GM12878 (cell line): ENCODE data around the gene SHROOM3. TPM values are rescaled to one million over a fixed set of nuclear protein-coding genes. Genes with fewer than 3 reads are reported as not detected.

Experiments
- ATAC-seq: fragments of 200-7000 bp; cut with Tn5 transposase; 3 replicates; pipeline ENCODE4 v1.9.1; 2020; ENCODE audit warnings: mild to moderate bottlenecking, moderate library complexity
- BruUV-seq: library from RNA; stranded (reverse); fragments of 400-500 nt; replicated peaks from 2 replicates; lab custom pipeline; 2021; lab: Mats Ljungman, UMichigan
- CTCF ChIA-PET: fragments of 300-600 bp; sonication (Branson Sonifier 250); formaldehyde crosslinking; extraction: SDS; loops from one replicate; lab custom pipeline; 2021; ENCODE audit warnings: inconsistent platforms; lab: Yijun Ruan, JAX
- POLR2A ChIA-PET: fragments of 350-600 bp; formaldehyde crosslinking; extraction: SDS; loops from one replicate; lab custom pipeline; 2021; ENCODE audit warnings: inconsistent platforms; lab: Charles Lee
- RAD21 ChIA-PET: fragments of 300-600 bp; sonication (Branson Sonifier 250); formaldehyde crosslinking; loops from one replicate; lab custom pipeline; 2023; ENCODE audit warnings: antibody characterized with exemption; ENCODE audit not compliant: unreplicated experiment; lab: Charles Lee
- SMC1A ChIA-PET: fragments of 300-600 bp; sonication (Branson Sonifier 250); formaldehyde crosslinking; loops from one replicate; lab custom pipeline; 2023; ENCODE audit not compliant: unreplicated experiment, uncharacterized antibody; lab: Charles Lee
- DNase-seq: peaks from one replicate; pipeline ENCODE4 v3.0.0-alpha.2; 2011; ENCODE audit warnings: low read depth, low spot score
- FAIRE-seq: peaks from 3 replicates; lab custom pipeline; 2011; peaks lifted over from hg19 to GRCh38; lab: Jason Lieb, UNC
- H2AFZ ChIP-seq: 2 replicates; pipeline ENCODE4 v1.6.0; 2011; ENCODE audit warnings: low read depth, low read length, control low read depth; ENCODE audit not compliant: control insufficient read depth
- H3K27ac ChIP-seq: 2 replicates; pipeline ENCODE4 v1.5.1; 2011; ENCODE audit warnings: control low read depth; ENCODE audit not compliant: control insufficient read depth, insufficient read depth
- H3K27me3 ChIP-seq, 2 experiments: replicated peaks in 1 of 2; 2 replicates each; pipeline versions ENCODE4 v1.6.0 to v1.6.1; 2011; ENCODE audit warnings: low read length in 1 of 2; ENCODE audit not compliant: control insufficient read depth in 2 of 2, insufficient read depth in 2 of 2
- H3K36me3 ChIP-seq, 2 experiments: 2 replicates each; pipeline ENCODE4 v1.5.1; 2011; ENCODE audit warnings: low read length in 1 of 2; ENCODE audit not compliant: control insufficient read depth in 2 of 2, insufficient read depth in 2 of 2
- H3K4me1 ChIP-seq: 2 replicates; pipeline ENCODE4 v1.6.1; 2011; ENCODE audit warnings: mild to moderate bottlenecking, low read length, moderate library complexity, mixed read lengths; ENCODE audit not compliant: control insufficient read depth, insufficient read depth
- H3K4me2 ChIP-seq: 2 replicates; pipeline ENCODE4 v1.6.0; 2011; ENCODE audit warnings: control low read depth; ENCODE audit not compliant: control insufficient read depth, insufficient read depth
- H3K4me3 ChIP-seq: fragments of 200-600 bp; sonication (generic); 2 replicates; pipeline ENCODE4 v1.5.1; 2016
- H3K79me2 ChIP-seq: 2 replicates; pipeline ENCODE4 v1.6.0; 2011; ENCODE audit warnings: low read length; ENCODE audit not compliant: control insufficient read depth, insufficient read depth
- H3K9ac ChIP-seq: 2 replicates; pipeline ENCODE4 v1.8.0; 2011; ENCODE audit warnings: low read length, control low read depth, mixed read lengths; ENCODE audit not compliant: control insufficient read depth, insufficient read depth
- H3K9me3 ChIP-seq: replicated peaks from 3 replicates; pipeline ENCODE4 v1.5.1; 2011; ENCODE audit warnings: mild to moderate bottlenecking, low read length; ENCODE audit not compliant: control insufficient read depth, insufficient read depth
- H4K20me1 ChIP-seq: 2 replicates; pipeline ENCODE4 v1.6.0; 2011; ENCODE audit not compliant: control insufficient read depth, insufficient read depth
- CHD4 ChIP-seq: fragments of 200-600 bp; sonication (generic); IDR thresholded peaks from 2 replicates; pipeline ENCODE4 v1.6.1; 2016; ENCODE audit warnings: mild to moderate bottlenecking
- EGR1 ChIP-seq, 2 experiments: IDR thresholded peaks; 1 replicate in 1 of 2; 2 replicates in 1 of 2; pipeline ENCODE4 v1.6.1; 2011 to 2012; ENCODE audit warnings: low read depth in 2 of 2, low read length in 2 of 2, borderline replicate concordance in 1 of 2, mild to moderate bottlenecking in 1 of 2, moderate library complexity in 1 of 2
- IRF5 ChIP-seq: fragments of 450-650 bp; IDR thresholded peaks from 2 replicates; pipeline ENCODE4 v1.6.1; 2017; ENCODE audit warnings: borderline replicate concordance
- MEF2A ChIP-seq: IDR thresholded peaks from 2 replicates; pipeline ENCODE4 v1.6.1; 2011; ENCODE audit warnings: low read depth, mild to moderate bottlenecking, low read length, moderate library complexity; ENCODE audit not compliant: insufficient read depth
- PAX5 ChIP-seq: IDR thresholded peaks from 2 replicates; pipeline ENCODE4 v1.6.1; 2011; ENCODE audit warnings: low read depth, low read length, borderline replicate concordance
- POLR2A ChIP-seq: IDR thresholded peaks from 2 replicates; pipeline ENCODE4 v1.6.1; 2011; ENCODE audit warnings: low read depth, mild to moderate bottlenecking, low read length
- POU2F2 ChIP-seq: IDR thresholded peaks from 3 replicates; pipeline ENCODE4 v1.6.1; 2011; ENCODE audit warnings: low read depth, mild to moderate bottlenecking, low read length, borderline replicate concordance
- SRF ChIP-seq, 2 experiments: IDR thresholded peaks; 2 replicates each; pipeline ENCODE4 v1.6.1; 2011; ENCODE audit warnings: low read depth in 2 of 2, low read length in 2 of 2, mild to moderate bottlenecking in 1 of 2, moderate library complexity in 1 of 2
- STAT3 ChIP-seq: IDR thresholded peaks from 2 replicates; pipeline ENCODE4 v1.6.1; 2011; ENCODE audit warnings: low read depth, low read length, improper control_type of control experiment
- WRNIP1 ChIP-seq: IDR thresholded peaks from 2 replicates; pipeline ENCODE4 v1.6.1; 2011; ENCODE audit warnings: low read depth, low read length, improper control_type of control experiment, borderline replicate concordance
- WGBS: methylation state at CpG from one replicate; pipeline ENCODE4 v1.1.6; 2016; ENCODE audit warnings: low lambda C conversion rate; ENCODE audit not compliant: insufficient replicate concordance, insufficient coverage; ENCODE audit errors: missing lambda C conversion rate; 5-methylcytosine and 5-hydroxymethylcytosine counted together
- in situ Hi-C: fragments of 300-500 bp; cut with MboI; formaldehyde crosslinking; loops from 9 replicates; pipeline ENCODE4 v1.14.3; 2018; ENCODE audit warnings: mixed read lengths
- intact Hi-C: fragments of 100-400 bp; cut with micrococcal nuclease; formaldehyde crosslinking; loops from one replicate; pipeline ENCODE4 v1.14.2; 2022; ENCODE audit not compliant: unreplicated experiment
- polyA plus RNA-seq, 11 experiments: library from polyadenylated mRNA; depleted of rRNA in 4 of 11; unstranded in 6 of 11; stranded (reverse) in 5 of 11; fragments of >200 nt; fragmentation: Nextera tagmentation in 4 of 11; fragmentation: Illumina TruSeq in 1 of 11; extraction: Ambion mirVana in 4 of 11; extraction: Trizol in 1 of 11; gene quantifications; 1 replicate in 1 of 11; 2 replicates in 10 of 11; pipeline versions ENCODE4 v1.2.1 to v1.2.3, GENCODE V29; 2011 to 2016; ENCODE audit warnings: inconsistent platforms in 2 of 11, missing spikeins in 2 of 11, low read depth in 1 of 11
- total RNA-seq, 4 experiments: library from RNA; depleted of rRNA in 3 of 4; stranded (reverse); fragments of >200 nt in 3 of 4; fragmentation: Illumina TruSeq in 1 of 4; extraction: Trizol in 1 of 4; gene quantifications; 2 replicates each; pipeline versions ENCODE4 v1.2.1 to v1.2.3, GENCODE V29; 2013 to 2021
- TF ChIP-seq, protein P1 (sequence below): fragments of 450-650 bp; IDR thresholded peaks from 2 replicates; pipeline ENCODE4 v1.6.1; 2017; ENCODE audit warnings: mild to moderate bottlenecking, low read depth, inconsistent platforms; ENCODE audit not compliant: poor library complexity, severe bottlenecking
- TF ChIP-seq, protein P2 (sequence below): IDR thresholded peaks from 2 replicates; pipeline ENCODE4 v1.6.1; 2011; ENCODE audit warnings: mild to moderate bottlenecking, low read depth, low read length, moderate library complexity; ENCODE audit not compliant: insufficient replicate concordance

SHROOM3 gene
- total and polyA plus RNA-seq, 10 of the 15 experiments (the other 5 are each of a cell fraction or from before 2014, with no cell fraction given): under 0.01 to 0.29 (median 0.08) TPM; not detected in 1

DNA sequence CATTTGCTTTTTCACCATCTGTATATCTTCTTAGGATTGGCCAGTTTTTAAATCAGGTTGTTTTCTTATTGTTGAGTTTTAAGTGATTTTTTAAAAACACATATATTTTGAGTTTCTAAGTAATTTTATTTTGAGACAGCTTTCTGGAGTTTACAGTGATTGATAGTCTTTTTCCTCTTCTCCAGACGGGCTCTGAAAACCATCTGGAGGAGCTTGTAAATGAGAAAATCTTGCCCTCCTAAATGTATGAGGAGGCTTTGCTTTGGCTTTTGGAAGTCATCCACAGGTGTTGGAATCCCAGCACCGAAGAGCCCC is 302.7 kb downstream of the SHROOM3 start:
- H3K9ac ChIP-seq: no peak overlapping the region
- no peaks in the 10 kb centered on the region for H3K9me3 ChIP-seq
- no peaks in the 10 kb centered on the region; the same call in none of the 2 replicates for H4K20me1 ChIP-seq
- RAD21 ChIA-PET: no interaction called here
- H3K79me2 ChIP-seq: no peaks in the 10 kb centered on the region
- no peak for TF ChIP-seq IRF5
- no peak for TF ChIP-seq CHD4
- TF ChIP-seq, protein P1, sequence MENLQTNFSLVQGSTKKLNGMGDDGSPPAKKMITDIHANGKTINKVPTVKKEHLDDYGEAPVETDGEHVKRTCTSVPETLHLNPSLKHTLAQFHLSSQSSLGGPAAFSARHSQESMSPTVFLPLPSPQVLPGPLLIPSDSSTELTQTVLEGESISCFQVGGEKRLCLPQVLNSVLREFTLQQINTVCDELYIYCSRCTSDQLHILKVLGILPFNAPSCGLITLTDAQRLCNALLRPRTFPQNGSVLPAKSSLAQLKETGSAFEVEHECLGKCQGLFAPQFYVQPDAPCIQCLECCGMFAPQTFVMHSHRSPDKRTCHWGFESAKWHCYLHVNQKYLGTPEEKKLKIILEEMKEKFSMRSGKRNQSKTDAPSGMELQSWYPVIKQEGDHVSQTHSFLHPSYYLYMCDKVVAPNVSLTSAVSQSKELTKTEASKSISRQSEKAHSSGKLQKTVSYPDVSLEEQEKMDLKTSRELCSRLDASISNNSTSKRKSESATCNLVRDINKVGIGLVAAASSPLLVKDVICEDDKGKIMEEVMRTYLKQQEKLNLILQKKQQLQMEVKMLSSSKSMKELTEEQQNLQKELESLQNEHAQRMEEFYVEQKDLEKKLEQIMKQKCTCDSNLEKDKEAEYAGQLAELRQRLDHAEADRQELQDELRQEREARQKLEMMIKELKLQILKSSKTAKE: no peak
- TF ChIP-seq SRF (IDR thresholded peaks at IDR 0.05; ENCODE audit: low read depth in 2 of 2, low read length in 2 of 2): no peak
- TF ChIP-seq, protein P2, sequence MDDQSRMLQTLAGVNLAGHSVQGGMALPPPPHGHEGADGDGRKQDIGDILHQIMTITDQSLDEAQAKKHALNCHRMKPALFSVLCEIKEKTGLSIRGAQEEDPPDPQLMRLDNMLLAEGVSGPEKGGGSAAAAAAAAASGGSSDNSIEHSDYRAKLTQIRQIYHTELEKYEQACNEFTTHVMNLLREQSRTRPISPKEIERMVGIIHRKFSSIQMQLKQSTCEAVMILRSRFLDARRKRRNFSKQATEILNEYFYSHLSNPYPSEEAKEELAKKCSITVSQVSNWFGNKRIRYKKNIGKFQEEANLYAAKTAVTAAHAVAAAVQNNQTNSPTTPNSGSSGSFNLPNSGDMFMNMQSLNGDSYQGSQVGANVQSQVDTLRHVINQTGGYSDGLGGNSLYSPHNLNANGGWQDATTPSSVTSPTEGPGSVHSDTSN: no peak
- TF ChIP-seq PAX5: no peak
- TF ChIP-seq EGR1 (IDR thresholded peaks at IDR 0.05; ENCODE audit: borderline replicate concordance in 1 of 2, low read depth in 2 of 2, low read length in 2 of 2): no peak
- TF ChIP-seq MEF2A: no peak
- no peak for TF ChIP-seq POU2F2
- no peak for TF ChIP-seq WRNIP1
- no peak for TF ChIP-seq STAT3
- no peak for TF ChIP-seq POLR2A
- H2AFZ ChIP-seq: no peak overlapping the region
- DNase-seq: no peak
- no peak overlapping the region for H3K4me2 ChIP-seq
- no peak overlapping the region for H3K4me3 ChIP-seq
- H3K36me3 ChIP-seq: no peaks in the 10 kb centered on the region
- FAIRE-seq: no peak
- no peaks in the 10 kb centered on the region; a peak in 1 of 4 replicates for H3K27me3 ChIP-seq
- POLR2A ChIA-PET: interaction anchor here (0.6 kb wide), 1 partner anchor 18 kb away, joined by 3 read pairs; no protein-coding TSS in a partner anchor
- in situ Hi-C loops: no loop called here
- no peak for ATAC-seq
- SMC1A ChIA-PET: no interaction called here
- H3K27ac ChIP-seq: no peak overlapping the region
- H3K4me1 ChIP-seq: no peaks in the 10 kb centered on the region; the same call in none of the 2 replicates
- CTCF ChIA-PET: interaction anchor here (0.6 kb wide), 1 partner anchor 485 kb away, joined by 3 read pairs; no protein-coding TSS in a partner anchor
- intact Hi-C loops: no loop called here
- WGBS: 0% methylated on average over 2 of the region's 2 CpGs
- BruUV-seq: no TSS peak
